HG03159 (cell line): ENCODE measurements around the gene APBA2.
"Not testable (repeated sequence)": the region's sequence is repeated elsewhere in the genome, so short reads cannot be mapped to it uniquely, and the experiment has no call there.

ENCODE experiments used
- ATAC-seq: cut with Tn5 transposase; IDR thresholded peaks from one replicate; pipeline ENCODE4 v1.9.1; 2021; ENCODE audit warnings: mild to moderate bottlenecking, moderate library complexity; ENCODE audit not compliant: unreplicated experiment

The APBA2 gene

GRCh38 chr15:29031502-29032228 lies 145.9 kb downstream of the APBA2 start:
- ATAC-seq, result no peak

- no peak for ATAC-seq
Measured at GRCh38 chr15:29032229-29032625, 146.5 kb downstream of the APBA2 start.

- ATAC-seq, result no peak
Measured at GRCh38 chr15:29032751-29033150, 147.0 kb downstream of the APBA2 start.

GRCh38 chr15:29034151-29034550 lies 148.4 kb downstream of the APBA2 start:
- no peak for ATAC-seq

- no peak for ATAC-seq
Measured at GRCh38 chr15:29034593-29035335, 149.0 kb downstream of the APBA2 start.

GRCh38 chr15:29035336-29036285 lies 149.8 kb downstream of the APBA2 start:
- ATAC-seq, result no peak

- ATAC-seq, result no peak
Measured at GRCh38 chr15:29037997-29038705, 152.4 kb downstream of the APBA2 start.

- no peak for ATAC-seq
Measured at GRCh38 chr15:29039466-29040369, 153.9 kb downstream of the APBA2 start.

GRCh38 chr15:29040370-29040751 lies 154.6 kb downstream of the APBA2 start:
- no peak for ATAC-seq

- no peak for ATAC-seq
Measured at GRCh38 chr15:29043736-29044502, 158.1 kb downstream of the APBA2 start.

GRCh38 chr15:29044503-29044901 lies 158.7 kb downstream of the APBA2 start:
- no peak for ATAC-seq

- ATAC-seq, result not testable (repeated sequence)
Measured at GRCh38 chr15:29045161-29045560, 159.4 kb downstream of the APBA2 start.

GRCh38 chr15:29045717-29046116 lies 159.9 kb downstream of the APBA2 start:
- no peak for ATAC-seq

- ATAC-seq, result no peak
Measured at GRCh38 chr15:29046281-29046810, 160.6 kb downstream of the APBA2 start.

- no peak for ATAC-seq
Measured at GRCh38 chr15:29046977-29047376, 161.2 kb downstream of the APBA2 start.

- ATAC-seq, result no peak
Measured at GRCh38 chr15:29048011-29048410, 162.2 kb downstream of the APBA2 start.

- no peak for ATAC-seq
Measured at GRCh38 chr15:29050870-29051269, 165.1 kb downstream of the APBA2 start.

GRCh38 chr15:29051422-29051821 lies 165.6 kb downstream of the APBA2 start:
- ATAC-seq, result no peak

- no peak for ATAC-seq
Measured at GRCh38 chr15:29053006-29053405, 167.2 kb downstream of the APBA2 start.
